Vagina (tissue), 2 donors: Measurements from ENCODE around the gene WNK2.
"Not testable (repeated sequence)": the region's sequence is repeated elsewhere in the genome, so short reads cannot be mapped to it uniquely, and the experiment has no call there.

Experiments
- POLR2A ChIP-seq, 2 donors: fragments of 450-650 bp; IDR thresholded peaks; one replicate each; pipeline ENCODE4 v1.6.1; 2017; ENCODE audit warnings: antibody characterized with exemption in 2 of 2, mild to moderate bottlenecking in 2 of 2, moderate library complexity in 2 of 2
- TF ChIP-seq, protein P1 (sequence below), 3 experiments: fragments of 450-650 bp in 2 of 3; fragments of 200-600 bp in 1 of 3; sonication (generic) in 1 of 3; IDR thresholded peaks; one replicate each; pipeline ENCODE4 v1.5.1; 2017 to 2019; ENCODE audit warnings: antibody characterized with exemption in 3 of 3, mild to moderate bottlenecking in 2 of 3, moderate library complexity in 2 of 3

DNA sequence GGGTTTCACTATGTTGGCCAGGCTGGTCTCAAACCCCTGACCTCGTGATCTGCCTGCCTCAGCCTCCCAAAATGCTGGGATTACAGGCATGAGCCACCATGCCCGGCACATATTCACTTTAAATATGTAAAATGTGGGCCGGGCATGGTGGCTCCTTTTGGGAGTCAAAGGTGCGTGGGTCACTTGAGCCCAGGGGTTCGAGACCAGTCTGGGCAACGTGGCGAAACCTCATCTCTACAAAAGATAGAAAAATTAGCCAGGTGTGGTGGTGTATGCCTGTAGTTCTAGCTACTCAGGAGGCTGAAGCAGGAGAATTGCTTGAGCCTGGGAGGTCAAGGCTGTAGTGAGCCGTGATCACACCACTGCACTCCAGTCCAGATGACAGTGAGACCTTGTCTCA lies 67.4 kb downstream of the WNK2 start:
- TF ChIP-seq, protein P1, sequence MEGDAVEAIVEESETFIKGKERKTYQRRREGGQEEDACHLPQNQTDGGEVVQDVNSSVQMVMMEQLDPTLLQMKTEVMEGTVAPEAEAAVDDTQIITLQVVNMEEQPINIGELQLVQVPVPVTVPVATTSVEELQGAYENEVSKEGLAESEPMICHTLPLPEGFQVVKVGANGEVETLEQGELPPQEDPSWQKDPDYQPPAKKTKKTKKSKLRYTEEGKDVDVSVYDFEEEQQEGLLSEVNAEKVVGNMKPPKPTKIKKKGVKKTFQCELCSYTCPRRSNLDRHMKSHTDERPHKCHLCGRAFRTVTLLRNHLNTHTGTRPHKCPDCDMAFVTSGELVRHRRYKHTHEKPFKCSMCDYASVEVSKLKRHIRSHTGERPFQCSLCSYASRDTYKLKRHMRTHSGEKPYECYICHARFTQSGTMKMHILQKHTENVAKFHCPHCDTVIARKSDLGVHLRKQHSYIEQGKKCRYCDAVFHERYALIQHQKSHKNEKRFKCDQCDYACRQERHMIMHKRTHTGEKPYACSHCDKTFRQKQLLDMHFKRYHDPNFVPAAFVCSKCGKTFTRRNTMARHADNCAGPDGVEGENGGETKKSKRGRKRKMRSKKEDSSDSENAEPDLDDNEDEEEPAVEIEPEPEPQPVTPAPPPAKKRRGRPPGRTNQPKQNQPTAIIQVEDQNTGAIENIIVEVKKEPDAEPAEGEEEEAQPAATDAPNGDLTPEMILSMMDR (IDR thresholded peaks at IDR 0.05), result not testable (repeated sequence)
- not testable (repeated sequence) for TF ChIP-seq POLR2A (IDR thresholded peaks at IDR 0.05)
